PC-9 (cell line): Measurements from ENCODE around the gene KIF5C. TPM values are rescaled to one million over a fixed set of nuclear protein-coding genes. Genes with fewer than 3 reads are reported as not detected.
A peak's percentile ranks its signal among the peaks of the same experiment; 100 is the strongest.

Source experiments
- BruUV-seq: library from RNA; stranded (reverse); fragments of 400-500 nt; replicated peaks from 2 replicates; lab custom pipeline; 2021; lab: Mats Ljungman, UMichigan
- CTCF ChIA-PET: fragments of 300-600 bp; sonication (Branson Sonifier 250); formaldehyde crosslinking; loops from one replicate; lab custom pipeline; 2022; ENCODE audit warnings: antibody characterized with exemption; lab: Charles Lee
- POLR2A ChIA-PET: fragments of 300-600 bp; sonication (Branson Sonifier 250); formaldehyde crosslinking; loops from one replicate; lab custom pipeline; 2022; ENCODE audit warnings: antibody characterized with exemption; ENCODE audit not compliant: unreplicated experiment; lab: Charles Lee
- DNase-seq, 2 experiments: peaks; one replicate each; pipeline versions ENCODE4 v3.0.0 to v3.0.0-alpha.2; 2015 to 2022; ENCODE audit warnings: mixed read lengths in 1 of 2
- H2AFZ ChIP-seq: fragments of 200-600 bp; sonication (generic); 2 replicates; pipeline ENCODE4 v1.8.1; 2017; ENCODE audit warnings: antibody characterized with exemption
- H3F3A ChIP-seq: fragments of 200-600 bp; sonication (generic); 2 replicates; pipeline ENCODE4 v1.8.1; 2017; ENCODE audit warnings: antibody characterized with exemption, mild to moderate bottlenecking, low read depth; ENCODE audit not compliant: insufficient read depth
- H3K27ac ChIP-seq: fragments of 200-600 bp; sonication (generic); 2 replicates; pipeline ENCODE4 v1.6.1; 2016; ENCODE audit warnings: mixed run types
- H3K27me3 ChIP-seq: fragments of 200-600 bp; sonication (generic); 2 replicates; pipeline ENCODE4 v1.6.1; 2016; ENCODE audit warnings: low read depth, mixed run types; ENCODE audit not compliant: insufficient read depth
- H3K36me3 ChIP-seq: fragments of 200-600 bp; sonication (generic); 2 replicates; pipeline ENCODE4 v1.6.1; 2016; ENCODE audit warnings: low read depth, mixed run types
- H3K4me1 ChIP-seq: fragments of 200-600 bp; sonication (generic); replicated peaks from 2 replicates; pipeline ENCODE4 v1.6.1; 2016; ENCODE audit warnings: mixed run types; ENCODE audit not compliant: insufficient read depth
- H3K4me2 ChIP-seq: fragments of 200-600 bp; sonication (generic); 2 replicates; pipeline ENCODE4 v1.6.1; 2017; ENCODE audit warnings: mixed run types
- H3K4me3 ChIP-seq: fragments of 200-600 bp; sonication (generic); 2 replicates; pipeline ENCODE4 v1.6.1; 2016; ENCODE audit warnings: mixed run types
- H3K79me2 ChIP-seq: fragments of 200-600 bp; sonication (generic); 2 replicates; pipeline ENCODE4 v1.6.1; 2017; ENCODE audit warnings: low read depth, mixed run types
- H3K9me2 ChIP-seq: fragments of 200-600 bp; sonication (generic); 2 replicates; pipeline ENCODE4 v1.8.1; 2017; ENCODE audit warnings: mild to moderate bottlenecking; ENCODE audit not compliant: insufficient read depth
- H3K9me3 ChIP-seq: fragments of 200-600 bp; sonication (generic); 2 replicates; pipeline ENCODE4 v1.8.1; 2016; ENCODE audit warnings: low read depth; ENCODE audit not compliant: insufficient read depth
- H4K20me1 ChIP-seq: fragments of 200-600 bp; sonication (generic); 2 replicates; pipeline ENCODE4 v1.8.1; 2017; ENCODE audit not compliant: insufficient read depth
- CTCF ChIP-seq: fragments of 200-600 bp; sonication (generic); conservative IDR thresholded peaks from 2 replicates; pipeline ENCODE4 v1.6.1; 2017; ENCODE audit warnings: mixed run types, antibody characterized with exemption, mild to moderate bottlenecking, moderate library complexity
- EZH2 ChIP-seq: fragments of 200-600 bp; sonication (generic); IDR thresholded peaks from 2 replicates; pipeline ENCODE4 v1.8.0; 2017; ENCODE audit warnings: antibody characterized with exemption, low read depth
- intact Hi-C: fragments of 100-400 bp; cut with micrococcal nuclease; formaldehyde crosslinking; loops from one replicate; pipeline ENCODE4 v1.10.0; 2022; ENCODE audit not compliant: unreplicated experiment
- total RNA-seq: library from RNA; stranded (reverse); gene quantifications from 2 replicates; pipeline ENCODE4 v1.2.3, GENCODE V29; 2021

Gene KIF5C
- total RNA-seq, 1 experiment from 2014 or later = 0.07 TPM

- intact Hi-C loops = no loop called here
- Histone ChIP-seq H3K9me3 (no peaks in the 10 kb centered on the region), H3K9me2 (no peaks in the 10 kb centered on the region), H4K20me1 (no peaks in the 10 kb centered on the region), H3K4me3 (no peak overlapping the region), H2AFZ (no peak overlapping the region), H3K79me2 (no peaks in the 10 kb centered on the region), H3K4me2 (no peak overlapping the region), H3K36me3 (no peaks in the 10 kb centered on the region), H3K27me3 (no peaks in the 10 kb centered on the region), H3F3A (no peaks in the 10 kb centered on the region), H3K4me1 (no peaks in the 10 kb centered on the region; the same call in 1 of the 2 replicates), H3K27ac (no peak overlapping the region)
- ChIA-PET CTCF (no interaction called here), POLR2A (no interaction called here)
- DNase-seq = no peak
- no peak for TF ChIP-seq CTCF
- no peak for TF ChIP-seq EZH2
- no TSS peak for BruUV-seq
These were observed 146.7 kb downstream of the KIF5C start for GRCh38 chr2:149021761-149022160.

- no peak overlapping the region for H3K4me2 ChIP-seq
- DNase-seq = no peak
- no TSS peak for BruUV-seq
- TF ChIP-seq CTCF (no peak), EZH2 (no peak)
- no peaks in the 10 kb centered on the region for H3K9me2 ChIP-seq
- H4K20me1 ChIP-seq = no peaks in the 10 kb centered on the region
- H3K27ac ChIP-seq = no peak overlapping the region
- POLR2A ChIA-PET = no interaction called here
- H3K27me3 ChIP-seq = no peaks in the 10 kb centered on the region
- no peaks in the 10 kb centered on the region for H3K9me3 ChIP-seq
- no peak overlapping the region for H2AFZ ChIP-seq
- peaks cover 6% of the 10 kb centered on the region for H3K4me1 ChIP-seq
- H3K79me2 ChIP-seq = no peaks in the 10 kb centered on the region
- intact Hi-C loops = no loop called here
- CTCF ChIA-PET = no interaction called here
- no peaks in the 10 kb centered on the region for H3F3A ChIP-seq
- no peaks in the 10 kb centered on the region for H3K36me3 ChIP-seq
- H3K4me3 ChIP-seq = no peak overlapping the region
These were observed 148.1 kb downstream of the KIF5C start for GRCh38 chr2:149023091-149023490.

- CTCF ChIA-PET = interaction anchor here (0.5 kb wide), 1 partner anchor 76 kb away, joined by 3 read pairs; no protein-coding TSS in a partner anchor
- H3K4me3 ChIP-seq = no peak overlapping the region
- peak overlapping the region; percentile 61 for H3K4me2 ChIP-seq
- no peaks in the 10 kb centered on the region for H3K9me2 ChIP-seq
- TF ChIP-seq CTCF (no peak), EZH2 (no peak)
- BruUV-seq = no TSS peak
- H3F3A ChIP-seq = no peaks in the 10 kb centered on the region
- no peaks in the 10 kb centered on the region for H4K20me1 ChIP-seq
- no peaks in the 10 kb centered on the region for H3K36me3 ChIP-seq
- H3K9me3 ChIP-seq = no peaks in the 10 kb centered on the region
- intact Hi-C loops = no loop called here
- H3K79me2 ChIP-seq = no peaks in the 10 kb centered on the region
- peaks cover 10% of the 10 kb centered on the region for H3K4me1 ChIP-seq
- H3K27ac ChIP-seq = no peak overlapping the region
- DNase-seq = peak in 1 of 2 experiments; percentile 82
- H2AFZ ChIP-seq = no peak overlapping the region; the same call in 1 of the 2 replicates
- POLR2A ChIA-PET = no interaction called here
- H3K27me3 ChIP-seq = no peaks in the 10 kb centered on the region
These were observed 152.7 kb downstream of the KIF5C start for GRCh38 chr2:149027590-149028250.
